Loucy (cell line): ENCODE results near the gene GNL3.

Experiments
- H2AFZ ChIP-seq: fragments of 200-600 bp; sonication (generic); 2 replicates; pipeline ENCODE4 v1.6.0; 2016; ENCODE audit warnings: antibody characterized with exemption, mild to moderate bottlenecking, low read length, moderate library complexity
- H3F3A ChIP-seq: fragments of 200-600 bp; 2 replicates; pipeline ENCODE4 v1.6.0; 2016; ENCODE audit warnings: antibody characterized with exemption, low read depth, mild to moderate bottlenecking
- H3K27me3 ChIP-seq: fragments of 200-600 bp; sonication (generic); 2 replicates; pipeline ENCODE4 v1.6.1; 2014; ENCODE audit warnings: low read length, mild to moderate bottlenecking; ENCODE audit not compliant: insufficient read depth, poor library complexity, severe bottlenecking
- H3K36me3 ChIP-seq: fragments of 200-600 bp; sonication (generic); 2 replicates; pipeline ENCODE4 v1.6.1; 2016; ENCODE audit warnings: low read length; ENCODE audit not compliant: insufficient read depth
- H3K4me1 ChIP-seq: fragments of 200-600 bp; sonication (generic); 2 replicates; pipeline ENCODE4 v1.5.1; 2014; ENCODE audit warnings: low read length, mild to moderate bottlenecking; ENCODE audit not compliant: insufficient read depth, poor library complexity, severe bottlenecking
- H3K4me2 ChIP-seq: fragments of 200-600 bp; sonication (generic); 2 replicates; pipeline ENCODE4 v1.6.0; 2014; ENCODE audit warnings: antibody characterized with exemption, low read length, low read depth, mild to moderate bottlenecking; ENCODE audit not compliant: poor library complexity, severe bottlenecking
- H3K4me3 ChIP-seq: fragments of 200-600 bp; sonication (generic); 2 replicates; pipeline ENCODE4 v1.5.1; 2014; ENCODE audit warnings: low read length, mild to moderate bottlenecking, mixed read lengths; ENCODE audit not compliant: poor library complexity, severe bottlenecking
- H3K79me2 ChIP-seq: fragments of 200-600 bp; sonication (generic); 2 replicates; pipeline ENCODE4 v1.6.1; 2014; ENCODE audit warnings: low read length; ENCODE audit not compliant: insufficient read depth
- H3K9ac ChIP-seq: fragments of 200-600 bp; sonication (generic); 2 replicates; pipeline ENCODE4 v1.6.0; 2014; ENCODE audit warnings: mild to moderate bottlenecking, low read depth, low read length, moderate library complexity; ENCODE audit not compliant: poor library complexity, severe bottlenecking
- H3K9me2 ChIP-seq: fragments of 200-600 bp; sonication (generic); replicated peaks from 2 replicates; pipeline ENCODE4 v1.6.1; 2016; ENCODE audit warnings: low read depth, low read length, mixed read lengths
- H3K9me3 ChIP-seq: fragments of 200-600 bp; sonication (generic); 2 replicates; pipeline ENCODE4 v1.6.1; 2014; ENCODE audit warnings: mild to moderate bottlenecking, antibody characterized with exemption, low read length, low read depth; ENCODE audit not compliant: insufficient read depth
- H4K20me1 ChIP-seq: fragments of 200-600 bp; sonication (generic); 2 replicates; pipeline ENCODE4 v1.6.0; 2014; ENCODE audit warnings: antibody characterized with exemption, low read length, mild to moderate bottlenecking; ENCODE audit not compliant: insufficient read depth, poor library complexity, severe bottlenecking
- CTCF ChIP-seq: fragments of 200-600 bp; sonication (generic); conservative IDR thresholded peaks from 2 replicates; pipeline ENCODE4 v1.5.1; 2014; ENCODE audit warnings: mild to moderate bottlenecking, antibody characterized with exemption, low read length
- EZH2phosphoT487 ChIP-seq: fragments of 200-600 bp; IDR thresholded peaks from 2 replicates; pipeline ENCODE4 v1.6.1; 2018; ENCODE audit warnings: antibody characterized with exemption, mild to moderate bottlenecking, moderate library complexity, borderline replicate concordance

Gene GNL3

DNA sequence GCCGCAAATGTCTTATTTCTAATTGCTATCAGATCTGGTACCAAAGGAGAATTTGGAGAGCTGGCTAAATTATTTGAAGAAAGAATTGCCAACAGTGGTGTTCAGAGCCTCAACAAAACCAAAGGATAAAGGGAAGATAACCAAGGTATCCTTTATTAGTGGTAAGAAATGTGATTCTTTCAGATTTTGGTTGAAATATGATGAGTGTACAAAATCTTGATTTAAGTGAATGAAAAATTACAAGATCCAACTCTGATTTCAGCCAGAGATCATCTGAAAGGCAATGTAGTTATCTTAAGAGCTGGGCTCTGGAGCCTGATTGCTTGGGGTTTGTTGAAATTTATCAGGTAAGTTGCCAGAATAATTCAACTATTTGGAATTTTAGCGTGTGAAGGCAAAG, 4.7 kb downstream of the GNL3 start:
- Histone ChIP-seq H3K79me2 (peaks cover 67% of the 10 kb centered on the region), H4K20me1 (peaks cover 69% of the 10 kb centered on the region), H3K4me3 (no peak overlapping the region), H3K4me1 (peaks cover 40% of the 10 kb centered on the region), H3K9me2 (no peaks in the 10 kb centered on the region), H3K9me3 (no peaks in the 10 kb centered on the region), H3K9ac (peak overlapping the region; percentile 20), H3K4me2 (peak overlapping the region; percentile 37), H3K27me3 (no peaks in the 10 kb centered on the region), H3F3A (no peaks in the 10 kb centered on the region), H3K36me3 (peaks cover 77% of the 10 kb centered on the region), H2AFZ (no peak overlapping the region)
- no peak for TF ChIP-seq CTCF
- TF ChIP-seq EZH2phosphoT487 = no peak

DNA sequence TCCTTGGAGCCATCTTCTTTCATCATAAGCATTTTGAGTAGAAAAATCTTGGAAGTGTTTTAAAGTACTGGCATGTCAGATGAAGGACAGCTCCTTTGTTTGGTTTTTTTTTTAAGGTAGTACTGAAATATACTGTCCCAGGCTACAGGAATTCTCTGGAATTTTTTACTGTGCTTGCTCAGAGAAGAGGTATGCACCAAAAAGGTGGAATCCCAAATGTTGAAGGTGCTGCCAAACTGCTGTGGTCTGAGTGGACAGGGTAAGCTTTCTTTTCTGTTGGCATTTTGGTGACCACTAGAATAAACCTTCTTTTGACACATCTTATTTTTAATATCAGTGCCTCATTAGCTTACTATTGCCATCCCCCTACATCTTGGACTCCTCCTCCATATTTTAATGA, 7.2 kb downstream of the GNL3 start:
- Histone ChIP-seq H3K4me1 (peaks cover 23% of the 10 kb centered on the region), H3K4me3 (no peak overlapping the region), H3K79me2 (peaks cover 44% of the 10 kb centered on the region), H3K27me3 (no peaks in the 10 kb centered on the region), H3K9me3 (no peaks in the 10 kb centered on the region), H2AFZ (no peak overlapping the region), H3K4me2 (no peak overlapping the region), H3K9me2 (no peaks in the 10 kb centered on the region), H3K36me3 (peaks cover 91% of the 10 kb centered on the region), H3K9ac (no peak overlapping the region), H3F3A (peaks cover 3% of the 10 kb centered on the region; the same call in 1 of the 2 replicates), H4K20me1 (peaks cover 48% of the 10 kb centered on the region)
- TF ChIP-seq EZH2phosphoT487 (no peak), CTCF (no peak)

DNA sequence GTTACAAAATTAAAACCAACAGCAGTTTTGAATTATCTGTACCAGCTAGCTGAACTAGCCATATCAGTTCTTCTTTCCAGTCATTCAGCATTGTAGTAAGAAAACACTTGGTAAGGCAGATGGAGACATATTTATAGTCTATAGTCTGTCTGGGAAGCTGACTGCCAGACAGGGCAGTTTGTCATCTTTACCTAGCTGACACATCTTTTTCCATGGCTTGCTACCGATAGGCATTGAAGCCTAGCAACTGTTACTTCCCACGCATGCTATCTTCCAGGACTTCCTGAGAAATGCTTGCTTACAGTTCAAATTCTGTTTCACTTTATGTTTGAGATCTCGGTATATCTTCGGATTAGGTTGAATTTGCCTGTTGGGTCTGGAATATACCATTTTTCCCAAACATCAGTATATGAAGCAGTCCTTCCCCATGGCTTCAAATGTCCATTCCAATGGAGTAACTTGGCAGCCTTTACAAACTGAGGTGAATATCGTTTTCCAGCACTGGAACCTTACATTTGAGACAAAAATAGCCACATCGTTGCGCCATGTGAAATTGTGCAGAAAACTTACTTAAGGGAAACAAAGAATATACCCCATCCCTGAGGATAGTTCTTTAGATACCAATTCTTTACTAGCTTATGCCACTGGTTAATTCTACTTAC, 8.8 kb downstream of the GNL3 start:
- H3K4me2 ChIP-seq = no peak overlapping the region
- no peak overlapping the region for H3K4me3 ChIP-seq
- H3K9me2 ChIP-seq = no peaks in the 10 kb centered on the region
- H3K4me1 ChIP-seq = peaks cover 9% of the 10 kb centered on the region
- no peak overlapping the region for H3K9ac ChIP-seq
- no peaks in the 10 kb centered on the region for H3K27me3 ChIP-seq
- peaks cover 76% of the 10 kb centered on the region for H3K36me3 ChIP-seq
- peaks cover 28% of the 10 kb centered on the region for H3K79me2 ChIP-seq
- no peaks in the 10 kb centered on the region for H3K9me3 ChIP-seq
- H3F3A ChIP-seq = peaks cover 3% of the 10 kb centered on the region; the same call in 1 of the 2 replicates
- TF ChIP-seq EZH2phosphoT487 = no peak
- no peak for TF ChIP-seq CTCF
- H2AFZ ChIP-seq = no peak overlapping the region
- peaks cover 35% of the 10 kb centered on the region for H4K20me1 ChIP-seq
